ENCODE data around the gene NR2F1.

DNA sequence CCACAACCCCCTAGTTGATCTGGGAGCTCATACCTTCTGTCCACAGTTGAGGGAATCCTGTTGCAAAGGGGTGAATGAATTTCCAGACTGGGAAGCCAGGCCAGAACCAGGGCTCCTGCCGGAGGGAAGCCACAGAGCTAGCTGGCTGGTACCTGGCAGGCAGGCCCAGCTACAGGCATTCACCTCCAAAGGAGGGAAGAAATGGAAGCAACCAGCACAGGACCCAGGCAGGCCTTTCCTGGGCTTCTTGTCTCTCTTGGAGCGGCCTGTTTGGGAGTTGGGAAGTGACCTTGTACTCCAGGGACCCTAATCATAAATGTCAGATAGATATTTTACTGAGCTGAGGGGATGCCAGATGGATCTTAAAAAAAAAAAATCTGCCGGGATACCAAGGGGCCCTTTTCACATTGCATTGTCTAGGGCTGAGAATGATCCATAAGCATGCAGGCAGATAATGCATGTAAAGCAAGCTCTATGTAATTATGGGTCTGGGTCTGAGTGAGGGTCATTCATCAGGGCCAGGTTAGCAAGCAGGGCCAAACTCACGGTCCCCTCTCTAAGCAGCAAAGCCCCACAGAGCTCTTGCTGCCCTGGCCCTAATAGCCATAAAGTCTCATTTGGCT, 8.4 kb downstream of the NR2F1 start:
- TF ChIP-seq CTCF (IDR thresholded peaks at IDR 0.05) (no peak), POLR2A (IDR thresholded peaks at IDR 0.05) (no peak)
